Ovary (tissue), 9 donors: ENCODE measurements around the gene TMEM258. TPM values are rescaled to one million over a fixed set of nuclear protein-coding genes. Genes with fewer than 3 reads are reported as not detected.

Experiments used
- DNase-seq, 5 donors: peaks; one replicate each; pipeline ENCODE4 v3.0.0-alpha.2; 2019 to 2020
- H3K27ac ChIP-seq, 2 donors: fragments of 200-600 bp; one replicate each; pipeline versions ENCODE4 v1.5.1 to v1.8.0; 2019 to 2022
- H3K27me3 ChIP-seq: fragments of 200-600 bp; one replicate; pipeline ENCODE4 v1.8.0; 2022
- H3K36me3 ChIP-seq: fragments of 200-600 bp; sonication (generic); one replicate; pipeline ENCODE4 v1.5.1; 2019
- H3K4me1 ChIP-seq: one replicate; pipeline ENCODE4 v1.8.1; 2013; ENCODE audit warnings: mild to moderate bottlenecking, moderate library complexity; ENCODE audit not compliant: insufficient read depth
- H3K4me3 ChIP-seq: fragments of 200-600 bp; sonication (generic); one replicate; pipeline ENCODE4 v1.5.1; 2017
- H3K9me3 ChIP-seq, 2 donors: fragments of 200-600 bp in 1 of 2; sonication (generic) in 1 of 2; one replicate each; pipeline versions ENCODE4 v1.5.1 to v1.8.1; 2013 to 2019; ENCODE audit warnings: mild to moderate bottlenecking in 1 of 2, moderate library complexity in 1 of 2
- EP300 ChIP-seq: sonication (generic); formaldehyde crosslinking; IDR thresholded peaks from one replicate; pipeline ENCODE4 v1.6.1; 2017; ENCODE audit warnings: antibody characterized with exemption
- POLR2A ChIP-seq: fragments of 450-650 bp; IDR thresholded peaks from one replicate; pipeline ENCODE4 v1.6.1; 2017; ENCODE audit warnings: antibody characterized with exemption, mild to moderate bottlenecking, moderate library complexity
- WGBS, 3 donors: extraction: QIAGEN DNeasy Blood & Tissue Kit in 1 of 3; methylation state at CpG; one replicate each; pipeline versions ENCODE4 v1.1.5 to v1.1.7; 2013 to 2017; 5-methylcytosine and 5-hydroxymethylcytosine counted together
- intact Hi-C, 4 donors: fragments of 100-400 bp; cut with DNase I; formaldehyde crosslinking; loops; one replicate each; pipeline versions ENCODE4 v1.11.0 to v1.15.1; 2022 to 2023
- microRNA counts: library from miRNA; unstranded; fragments of <30 nt; microRNA quantifications from one replicate; lab custom pipeline; 2016
- polyA plus RNA-seq, 2 donors: library from polyadenylated mRNA; stranded (reverse); fragments of 200-250 nt in 1 of 2; fragments of 350-450 nt in 1 of 2; fragmentation: Illumina TruSeq in 1 of 2; extraction: RNeasy Lipid Tissue Mini Kit (QIAGEN cat#74804) in 1 of 2; gene quantifications; one replicate each; pipeline ENCODE4 v1.2.3, GENCODE V29; 2013 to 2014
- total RNA-seq, 7 donors: library from RNA; depleted of rRNA in 2 of 7; stranded (reverse); fragments of >200 nt in 2 of 7; fragmentation: NEBNext Ultra II Directional in 3 of 7; extraction: Animal tissue kit (Norgen Biotek cat#: 25700) in 3 of 7; gene quantifications; one replicate each; pipeline versions ENCODE4 v1.1.0 to v1.2.4, GENCODE V29; 2016 to 2023
- TF ChIP-seq, protein P1 (sequence below), 3 donors: fragments of 450-650 bp in 2 of 3; fragments of 200-600 bp in 1 of 3; IDR thresholded peaks; one replicate each; pipeline versions ENCODE4 v1.5.1 to v1.8.0; 2016 to 2022; ENCODE audit warnings: antibody characterized with exemption in 3 of 3, mild to moderate bottlenecking in 1 of 3
- donor health status: DM: no; HTN: no; CAD: no; lungs with moderate emphysema.
- donor health status: DM: no; HTN: no; CAD: no.
- donor health status: Bipolar disorder and iron deficiency.
- donor health status: DM: yes; HTN: yes; CAD: no.
- donor health status: DM: no; HTN: no; CAD: no.
- donor health status: DM: yes; HTN: yes; CAD: no.

TMEM258 gene
- total and polyA plus RNA-seq, 9 donors, result 32.2 to 192 (median 119) TPM

DNA sequence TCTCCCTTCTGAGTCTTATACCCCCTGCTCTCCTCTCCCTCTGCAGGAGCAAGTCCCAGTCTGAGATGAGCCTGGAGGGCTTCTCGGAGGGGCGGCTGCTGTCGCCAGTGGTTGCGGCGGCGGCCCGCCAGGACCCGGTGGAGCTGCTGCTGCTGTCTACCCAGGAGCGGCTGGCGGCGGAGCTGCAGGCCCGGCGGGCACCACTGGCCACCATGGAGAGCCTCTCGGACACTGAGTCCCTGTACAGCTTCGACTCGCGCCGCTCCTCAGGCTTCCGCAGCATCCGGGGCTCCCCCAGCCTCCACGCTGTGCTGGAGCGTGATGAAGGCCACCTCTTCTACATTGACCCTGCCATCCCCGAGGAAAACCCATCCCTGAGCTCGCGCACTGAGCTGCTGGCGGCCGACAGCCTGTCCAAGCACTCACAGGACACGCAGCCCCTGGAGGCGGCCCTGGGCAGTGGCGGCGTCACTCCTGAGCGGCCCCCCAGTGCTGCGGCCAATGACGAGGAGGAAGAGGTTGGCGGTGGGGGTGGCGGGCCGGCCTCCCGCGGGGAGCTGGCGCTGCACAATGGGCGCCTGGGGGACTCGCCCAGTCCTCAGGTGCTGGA is 48.8 kb downstream of the TMEM258 start:
- TF ChIP-seq POLR2A (no peak), EP300 (no peak)
- TF ChIP-seq, protein P1, sequence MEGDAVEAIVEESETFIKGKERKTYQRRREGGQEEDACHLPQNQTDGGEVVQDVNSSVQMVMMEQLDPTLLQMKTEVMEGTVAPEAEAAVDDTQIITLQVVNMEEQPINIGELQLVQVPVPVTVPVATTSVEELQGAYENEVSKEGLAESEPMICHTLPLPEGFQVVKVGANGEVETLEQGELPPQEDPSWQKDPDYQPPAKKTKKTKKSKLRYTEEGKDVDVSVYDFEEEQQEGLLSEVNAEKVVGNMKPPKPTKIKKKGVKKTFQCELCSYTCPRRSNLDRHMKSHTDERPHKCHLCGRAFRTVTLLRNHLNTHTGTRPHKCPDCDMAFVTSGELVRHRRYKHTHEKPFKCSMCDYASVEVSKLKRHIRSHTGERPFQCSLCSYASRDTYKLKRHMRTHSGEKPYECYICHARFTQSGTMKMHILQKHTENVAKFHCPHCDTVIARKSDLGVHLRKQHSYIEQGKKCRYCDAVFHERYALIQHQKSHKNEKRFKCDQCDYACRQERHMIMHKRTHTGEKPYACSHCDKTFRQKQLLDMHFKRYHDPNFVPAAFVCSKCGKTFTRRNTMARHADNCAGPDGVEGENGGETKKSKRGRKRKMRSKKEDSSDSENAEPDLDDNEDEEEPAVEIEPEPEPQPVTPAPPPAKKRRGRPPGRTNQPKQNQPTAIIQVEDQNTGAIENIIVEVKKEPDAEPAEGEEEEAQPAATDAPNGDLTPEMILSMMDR (IDR thresholded peaks at IDR 0.05), result no peak
- DNase-seq, result no peak
- H3K4me1 ChIP-seq, result peaks cover 5% of the 10 kb centered on the region
- no peaks in the 10 kb centered on the region for H3K36me3 ChIP-seq
- H3K9me3 ChIP-seq, result no peaks in the 10 kb centered on the region
- no peak overlapping the region for H3K4me3 ChIP-seq
- WGBS, 3 donors, result 91 to 94% (median 94%) methylated on average over 41 to 42 of the region's 42 CpGs
- H3K27ac ChIP-seq, result no peak overlapping the region
- H3K27me3 ChIP-seq, result no peaks in the 10 kb centered on the region
- intact Hi-C loops, result no loop called here

DNA sequence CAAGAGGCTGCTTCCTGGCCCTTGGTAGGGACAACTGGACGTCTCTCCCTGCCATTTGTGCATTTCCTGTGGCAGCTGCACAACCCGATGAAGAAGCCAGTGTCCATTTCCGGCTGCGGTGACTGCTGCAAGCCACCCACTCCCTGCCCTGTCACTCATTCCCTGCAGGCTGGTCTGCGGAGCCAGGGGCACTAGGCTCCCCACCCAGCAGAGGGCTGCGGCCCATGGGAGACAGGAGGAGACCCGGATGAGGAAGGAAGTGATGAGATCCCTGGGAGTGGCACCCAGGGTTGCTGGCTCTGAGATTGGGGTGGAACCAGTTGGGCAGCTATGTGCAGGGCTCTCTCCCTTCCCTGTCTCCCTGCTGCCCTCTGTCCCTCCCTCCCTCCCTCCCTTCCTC is 50.0 kb downstream of the TMEM258 start:
- Histone ChIP-seq H3K9me3 (no peaks in the 10 kb centered on the region), H3K36me3 (no peaks in the 10 kb centered on the region), H3K4me3 (no peak overlapping the region), H3K27ac (no peak overlapping the region), H3K4me1 (peaks cover 2% of the 10 kb centered on the region), H3K27me3 (no peaks in the 10 kb centered on the region)
- intact Hi-C loops, result no loop called here
- DNase-seq, result no peak
- 75 to 89% (median 88%) methylated on average over 7 of the region's 7 CpGs for WGBS, 3 donors
- TF ChIP-seq, protein P1 (IDR thresholded peaks at IDR 0.05), result no peak
- TF ChIP-seq EP300 (no peak), POLR2A (no peak)

GRCh38 chr11:61739966-61740365 is 52.4 kb downstream of the TMEM258 start:
- no peaks in the 10 kb centered on the region for H3K36me3 ChIP-seq
- 60 to 72% (median 72%) methylated on average over 7 of the region's 7 CpGs for WGBS, 3 donors
- no peaks in the 10 kb centered on the region for H3K4me1 ChIP-seq
- TF ChIP-seq EP300 (no peak), POLR2A (no peak)
- TF ChIP-seq, protein P1 (IDR thresholded peaks at IDR 0.05), result no peak
- no peak for DNase-seq
- no peak overlapping the region for H3K27ac ChIP-seq
- no peaks in the 10 kb centered on the region for H3K27me3 ChIP-seq
- intact Hi-C loops, result loop anchor here in 2 of 4 donors (10.0 kb wide), 1 partner anchor 265 kb away; no protein-coding TSS in a partner anchor
- H3K9me3 ChIP-seq, result no peaks in the 10 kb centered on the region
- H3K4me3 ChIP-seq, result no peak overlapping the region

DNA sequence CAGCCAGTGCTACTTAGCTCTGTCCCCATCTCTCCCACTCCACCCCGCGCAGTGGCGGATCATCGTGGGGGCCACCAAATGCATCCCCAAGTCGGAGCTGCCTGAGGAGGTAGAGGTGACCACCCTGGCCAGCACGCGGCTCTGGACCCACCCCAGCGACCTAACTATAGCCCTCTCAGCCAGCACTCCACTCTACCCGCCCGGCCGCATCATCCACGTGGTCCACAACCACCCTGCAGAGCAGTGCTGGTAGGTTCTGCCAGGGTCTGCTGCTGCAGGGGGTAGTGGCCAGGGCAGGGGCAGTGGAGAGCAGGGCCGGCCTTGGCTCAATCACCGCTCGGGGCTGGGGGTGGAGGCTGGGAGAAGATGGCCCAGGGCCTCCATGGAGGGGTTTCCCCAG is 53.0 kb downstream of the TMEM258 start:
- no peak for DNase-seq
- WGBS, 3 donors, result 94 to 95% (median 94%) methylated on average over 15 of the region's 15 CpGs
- no peaks in the 10 kb centered on the region for H3K36me3 ChIP-seq

More for the DNA sequence above, 53.0 kb downstream of the TMEM258 start:
- intact Hi-C loops, result loop anchor here in 2 of 4 donors (10.0 kb wide), 1 partner anchor 265 kb away; no protein-coding TSS in a partner anchor
- H3K4me3 ChIP-seq, result no peak overlapping the region
- no peaks in the 10 kb centered on the region for H3K4me1 ChIP-seq
- TF ChIP-seq EP300, result no peak
- TF ChIP-seq, protein P1 (IDR thresholded peaks at IDR 0.05), result no peak
- TF ChIP-seq POLR2A, result no peak
- H3K27me3 ChIP-seq, result no peaks in the 10 kb centered on the region
- H3K27ac ChIP-seq, result no peak overlapping the region
- no peaks in the 10 kb centered on the region for H3K9me3 ChIP-seq

MicroRNAs encoded within 50 kb of the gene (microRNA counts, 767-probe panel; counts per million panel counts)
- 530 counts per million, percentile 78 among the panel's probes with 10 or more counts for microRNA hsa-miR-1908 (lab: Ali Mortazavi, UCI)
- 530 counts per million, percentile 78 among the panel's probes with 10 or more counts for microRNA hsa-miR-611 (lab: Ali Mortazavi, UCI)

Other genes starting within 250 kb of the TMEM258 start
- gene SYT7, start 211.5 kb downstream of the TMEM258 start, total RNA-seq, result 1 to 10 TPM in 5 of 7 donors, under 1 TPM in 2; 0.24 to 4.6 (median 1.5) TPM
- gene SYT7, start 211.5 kb downstream of the TMEM258 start, polyA plus RNA-seq, result 1 to 10 TPM; 1.7 to 4.9 TPM
- 1 to 10 TPM in 6 of 7 donors, under 1 TPM in 1; 0.48 to 4.4 (median 1.9) TPM for gene DAGLA, start 112.2 kb downstream of the TMEM258 start, total RNA-seq
- under 1 TPM; 0.40 to 0.77 TPM for gene DAGLA, start 112.2 kb downstream of the TMEM258 start, polyA plus RNA-seq
- 100 to 1,000 TPM in 1 of 7 donors, 10 to 100 TPM in 6; 11.3 to 109 (median 41.3) TPM for gene MYRF, start 40.0 kb downstream of the TMEM258 start, total RNA-seq
- 1 to 10 TPM; 6.6 to 6.7 TPM for gene MYRF, start 40.0 kb downstream of the TMEM258 start, polyA plus RNA-seq
- gene FEN1, start 312 bp upstream of the TMEM258 start, total RNA-seq, result 1 to 10 TPM; 3.7 to 8.6 (median 5.2) TPM
- gene FEN1, start 312 bp upstream of the TMEM258 start, polyA plus RNA-seq, result 1 to 10 TPM; 4.4 to 4.7 TPM
- 100 to 1,000 TPM in 1 of 7 donors, 10 to 100 TPM in 6; 16.2 to 242 (median 53.7) TPM for gene FADS1, start 24.4 kb upstream of the TMEM258 start, total RNA-seq
- gene FADS1, start 24.4 kb upstream of the TMEM258 start, polyA plus RNA-seq, result 10 to 100 TPM; 20.1 to 45.3 TPM
- 100 to 1,000 TPM in 1 of 7 donors, 10 to 100 TPM in 4, 1 to 10 TPM in 2; 6.3 to 298 (median 26.2) TPM for gene FADS2, start 35.7 kb upstream of the TMEM258 start, total RNA-seq
- 10 to 100 TPM; 20.6 to 96.9 TPM for gene FADS2, start 35.7 kb upstream of the TMEM258 start, polyA plus RNA-seq
- 10 to 100 TPM; 21.9 to 85.8 (median 41.3) TPM for gene FADS3, start 98.9 kb upstream of the TMEM258 start, total RNA-seq
- gene FADS3, start 98.9 kb upstream of the TMEM258 start, polyA plus RNA-seq, result 10 to 100 TPM; 10.6 to 52.3 TPM
- gene RAB3IL1, start 125.0 kb upstream of the TMEM258 start, total RNA-seq, result 10 to 100 TPM; 14.1 to 90.0 (median 53.8) TPM
- gene RAB3IL1, start 125.0 kb upstream of the TMEM258 start, polyA plus RNA-seq, result 10 to 100 TPM in 1 of 2 donors, 1 to 10 TPM in 1; 4.5 to 42.8 TPM
- 10 to 100 TPM in 1 of 7 donors, 1 to 10 TPM in 6; 1.0 to 17.8 (median 6.1) TPM for gene BEST1, start 157.8 kb upstream of the TMEM258 start, total RNA-seq
- 1 to 10 TPM; 3.5 to 4.0 TPM for gene BEST1, start 157.8 kb upstream of the TMEM258 start, polyA plus RNA-seq
- 1,000 to 10,000 TPM; 1,118 to 2,442 (median 2,118) TPM for gene FTH1, start 175.0 kb upstream of the TMEM258 start, total RNA-seq
- gene FTH1, start 175.0 kb upstream of the TMEM258 start, polyA plus RNA-seq, result 1,000 to 10,000 TPM; 2,228 to 5,649 TPM